Hepatocyte (in vitro differentiated cells): Measurements from ENCODE around the gene CDC42BPB. TPM values are rescaled to one million over a fixed set of nuclear protein-coding genes. Genes with fewer than 3 reads are reported as not detected.

Experiments used
- DNase-seq: peaks from one replicate; pipeline ENCODE4 v3.0.0-alpha.2; 2016; ENCODE audit warnings: low spot score
- H2AFZ ChIP-seq: fragments of 200-600 bp; sonication (generic); 2 replicates; pipeline ENCODE4 v1.6.0; 2016; ENCODE audit warnings: antibody characterized with exemption, mild to moderate bottlenecking
- H3K27ac ChIP-seq: fragments of 200-600 bp; sonication (generic); 2 replicates; pipeline ENCODE4 v1.5.1; 2016; ENCODE audit warnings: mild to moderate bottlenecking
- H3K27me3 ChIP-seq: fragments of 200-600 bp; sonication (generic); 2 replicates; pipeline ENCODE4 v1.6.1; 2016
- H3K36me3 ChIP-seq: fragments of 200-600 bp; sonication (generic); replicated peaks from 2 replicates; pipeline ENCODE4 v1.5.1; 2016; ENCODE audit warnings: low read depth; ENCODE audit not compliant: insufficient read depth
- H3K4me1 ChIP-seq: fragments of 200-600 bp; sonication (generic); 2 replicates; pipeline ENCODE4 v1.5.1; 2016; ENCODE audit warnings: mild to moderate bottlenecking, moderate library complexity; ENCODE audit not compliant: insufficient read depth
- H3K4me2 ChIP-seq: fragments of 200-600 bp; sonication (generic); 2 replicates; pipeline ENCODE4 v1.6.0; 2016
- H3K4me3 ChIP-seq: fragments of 200-600 bp; sonication (generic); 2 replicates; pipeline ENCODE4 v1.5.1; 2016; ENCODE audit warnings: mild to moderate bottlenecking
- H3K79me2 ChIP-seq: fragments of 200-600 bp; sonication (generic); 2 replicates; pipeline ENCODE4 v1.6.0; 2017; ENCODE audit warnings: mild to moderate bottlenecking
- H3K9me2 ChIP-seq: fragments of 200-600 bp; sonication (generic); replicated peaks from 2 replicates; pipeline ENCODE4 v1.6.0; 2017; ENCODE audit warnings: mild to moderate bottlenecking; ENCODE audit not compliant: insufficient read depth
- H3K9me3 ChIP-seq: fragments of 200-600 bp; sonication (generic); 2 replicates; pipeline ENCODE4 v1.5.1; 2016; ENCODE audit warnings: low read depth, mild to moderate bottlenecking
- H4K20me1 ChIP-seq: fragments of 200-600 bp; sonication (generic); 2 replicates; pipeline ENCODE4 v1.6.0; 2016; ENCODE audit warnings: mild to moderate bottlenecking; ENCODE audit not compliant: insufficient read depth, poor library complexity, severe bottlenecking
- CTCF ChIP-seq: fragments of 200-600 bp; sonication (generic); IDR thresholded peaks from 2 replicates; pipeline ENCODE4 v1.5.1; 2016; ENCODE audit warnings: antibody characterized with exemption, mild to moderate bottlenecking; ENCODE audit not compliant: poor library complexity
- EZH2 ChIP-seq: fragments of 200-600 bp; sonication (generic); IDR thresholded peaks from 2 replicates; pipeline ENCODE4 v1.6.1; 2016; ENCODE audit warnings: antibody characterized with exemption, mild to moderate bottlenecking, borderline replicate concordance
- EZH2phosphoT487 ChIP-seq: fragments of 200-600 bp; sonication (generic); IDR thresholded peaks from one replicate; pipeline ENCODE4 v1.6.1; 2018; ENCODE audit warnings: antibody characterized with exemption, mild to moderate bottlenecking, low read depth, moderate library complexity; ENCODE audit not compliant: unreplicated experiment, severe bottlenecking
- WGBS: methylation state at CpG from one replicate; pipeline ENCODE4 v1.1.6; 2016; ENCODE audit warnings: low lambda C conversion rate; ENCODE audit errors: missing lambda C conversion rate; 5-methylcytosine and 5-hydroxymethylcytosine counted together
- polyA plus RNA-seq: library from polyadenylated mRNA; unstranded; fragments of >200 nt; fragmentation: Nextera tagmentation; extraction: Ambion mirVana; gene quantifications from 2 replicates; pipeline ENCODE4 v1.2.1, GENCODE V29; 2016
- total RNA-seq: library from RNA; depleted of rRNA; stranded (reverse); fragments of >200 nt; gene quantifications from 2 replicates; pipeline ENCODE4 v1.2.3, GENCODE V29; 2014

Gene CDC42BPB
- total and polyA plus RNA-seq, 2 experiments from 2014 or later: 10.2 to 60.6 TPM

GRCh38 chr14:102892651-102893050, 164.7 kb downstream of the CDC42BPB start:
- DNase-seq: no peak
- no peaks in the 10 kb centered on the region for H3K79me2 ChIP-seq
- TF ChIP-seq EZH2: no peak
- H3K4me3 ChIP-seq: no peak overlapping the region
- H3K9me2 ChIP-seq: no peaks in the 10 kb centered on the region
- no peaks in the 10 kb centered on the region for H3K36me3 ChIP-seq
- H3K27ac ChIP-seq: no peak overlapping the region
- no peaks in the 10 kb centered on the region for H3K4me1 ChIP-seq
- no peak overlapping the region for H2AFZ ChIP-seq
- H3K9me3 ChIP-seq: no peaks in the 10 kb centered on the region
- 96% methylated on average over 8 of the region's 8 CpGs for WGBS
- H3K27me3 ChIP-seq: no peaks in the 10 kb centered on the region
- H3K4me2 ChIP-seq: no peak overlapping the region
- no peaks in the 10 kb centered on the region for H4K20me1 ChIP-seq

GRCh38 chr14:102891556-102891955, 165.8 kb downstream of the CDC42BPB start:
- 82% methylated on average over 4 of the region's 4 CpGs for WGBS
- H3K9me2 ChIP-seq: no peaks in the 10 kb centered on the region
- no peaks in the 10 kb centered on the region for H3K27me3 ChIP-seq
- no peak overlapping the region for H3K4me2 ChIP-seq
- H2AFZ ChIP-seq: no peak overlapping the region
- no peaks in the 10 kb centered on the region for H3K4me1 ChIP-seq
- H4K20me1 ChIP-seq: no peaks in the 10 kb centered on the region
- no peaks in the 10 kb centered on the region for H3K36me3 ChIP-seq
- H3K79me2 ChIP-seq: no peaks in the 10 kb centered on the region
- DNase-seq: no peak
- no peaks in the 10 kb centered on the region for H3K9me3 ChIP-seq
- no peak for TF ChIP-seq EZH2
- TF ChIP-seq CTCF: no peak
- no peak for TF ChIP-seq EZH2phosphoT487
- no peak overlapping the region for H3K4me3 ChIP-seq
- H3K27ac ChIP-seq: no peak overlapping the region

- no peak for DNase-seq
- Histone ChIP-seq H4K20me1 (no peaks in the 10 kb centered on the region), H3K79me2 (no peaks in the 10 kb centered on the region), H3K36me3 (no peaks in the 10 kb centered on the region), H3K4me2 (no peak overlapping the region), H3K9me2 (no peaks in the 10 kb centered on the region), H2AFZ (no peak overlapping the region), H3K27me3 (no peaks in the 10 kb centered on the region), H3K4me1 (no peaks in the 10 kb centered on the region), H3K4me3 (no peak overlapping the region), H3K27ac (no peak overlapping the region), H3K9me3 (no peaks in the 10 kb centered on the region)
- 84% methylated on average over 15 of the region's 15 CpGs for WGBS
- TF ChIP-seq EZH2 (no peak), CTCF (no peak), EZH2phosphoT487 (no peak)
Observed at GRCh38 chr14:102891111-102891510, 166.2 kb downstream of the CDC42BPB start.

GRCh38 chr14:102889615-102890014, 167.7 kb downstream of the CDC42BPB start:
- no peaks in the 10 kb centered on the region for H3K9me3 ChIP-seq
- H3K79me2 ChIP-seq: no peaks in the 10 kb centered on the region
- WGBS: 96% methylated on average over 7 of the region's 7 CpGs
- H3K27me3 ChIP-seq: no peaks in the 10 kb centered on the region
- no peaks in the 10 kb centered on the region for H3K36me3 ChIP-seq
- H3K4me3 ChIP-seq: no peak overlapping the region
- H3K4me2 ChIP-seq: no peak overlapping the region
- H2AFZ ChIP-seq: no peak overlapping the region
- TF ChIP-seq CTCF (no peak), EZH2phosphoT487 (no peak), EZH2 (no peak)
- DNase-seq: no peak
- no peak overlapping the region for H3K27ac ChIP-seq
- no peaks in the 10 kb centered on the region for H3K4me1 ChIP-seq
- H3K9me2 ChIP-seq: no peaks in the 10 kb centered on the region
- H4K20me1 ChIP-seq: no peaks in the 10 kb centered on the region
